Activated gamma-delta T cell treated with anti-CD3 and anti-CD28 coated beads, Interleukin-2, amount 50 U/mL, for 16 hours (primary cell): ENCODE data around the gene CTAG2.
"Not testable (repeated sequence)": the region's sequence is repeated elsewhere in the genome, so short reads cannot be mapped to it uniquely, and the experiment has no call there.

Source experiments
- DNase-seq: peaks from one replicate; pipeline ENCODE4 v3.0.0-alpha.2; 2020; ENCODE audit warnings: low read depth

The CTAG2 gene

DNA sequence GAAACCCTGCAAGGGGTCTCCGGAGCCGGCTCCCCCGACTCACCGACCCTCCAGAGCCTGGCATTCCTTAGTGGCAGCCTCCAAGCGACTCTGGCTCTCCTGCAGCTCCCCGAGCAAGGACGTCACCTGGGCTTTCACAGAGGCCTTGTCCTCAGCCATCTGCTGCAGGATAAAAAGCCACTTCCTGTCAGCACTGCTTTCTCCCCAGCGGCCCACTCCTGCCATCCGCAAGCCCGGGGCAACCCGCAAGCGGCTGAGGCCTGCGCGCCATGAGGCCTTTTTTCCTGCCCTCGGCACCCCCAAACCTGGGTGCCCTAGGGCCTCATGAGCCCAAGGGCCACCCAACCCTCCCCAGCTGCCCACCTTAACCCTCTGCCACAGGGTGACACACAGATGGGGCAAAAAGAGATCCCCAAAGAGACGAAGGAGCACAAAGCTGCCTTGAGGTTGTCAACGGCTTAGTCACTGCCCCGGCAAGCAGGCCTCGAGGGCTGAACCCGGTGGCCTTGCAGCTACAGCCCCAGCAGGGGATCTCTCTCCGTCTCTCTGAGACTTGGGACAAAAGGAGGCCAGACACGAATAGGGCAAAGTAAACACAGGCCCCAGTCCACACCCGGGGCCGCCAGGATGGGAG, 7.5 kb downstream of the CTAG2 start:
- not testable (repeated sequence) for DNase-seq

DNA sequence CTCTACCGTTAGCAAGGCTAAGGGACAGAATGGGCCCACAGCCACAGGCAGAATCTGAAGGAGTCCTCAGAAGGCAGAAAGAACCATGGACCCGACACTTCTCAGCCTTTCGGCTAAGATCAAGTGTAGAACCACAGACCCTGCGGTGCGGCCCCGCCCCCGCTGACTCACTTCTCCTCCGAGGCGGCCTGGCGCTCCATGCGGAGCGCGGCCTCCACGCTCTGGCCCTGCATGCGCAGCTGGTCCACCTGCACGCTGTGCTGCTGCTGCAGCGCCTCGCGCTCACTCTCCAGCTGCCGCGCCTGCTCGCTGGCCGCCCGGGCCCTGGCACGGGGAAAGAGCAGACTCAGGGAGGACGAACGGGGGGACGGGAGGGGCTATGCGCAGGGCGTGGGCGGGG, 9.7 kb downstream of the CTAG2 start:
- DNase-seq: not testable (repeated sequence)

DNA sequence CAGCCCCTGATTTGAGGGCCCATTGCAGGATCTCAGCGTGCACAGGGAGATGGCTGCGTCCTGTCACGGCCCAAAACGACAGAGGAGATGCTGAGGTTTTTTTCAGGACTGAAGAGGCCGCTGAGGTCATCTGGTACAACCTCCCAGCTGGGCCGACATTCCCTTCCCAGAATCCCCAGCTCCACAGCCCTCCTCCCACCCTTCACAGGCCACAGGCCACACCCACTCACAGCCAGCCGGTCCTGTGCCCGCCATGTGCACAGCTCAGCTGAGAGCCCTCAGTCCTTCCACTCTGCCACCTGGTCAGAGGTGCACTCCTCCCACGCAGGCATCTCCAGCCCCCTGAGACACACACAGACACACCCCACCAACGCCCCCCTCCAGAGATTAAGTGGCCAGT, 11.6 kb downstream of the CTAG2 start:
- DNase-seq: not testable (repeated sequence)

DNA sequence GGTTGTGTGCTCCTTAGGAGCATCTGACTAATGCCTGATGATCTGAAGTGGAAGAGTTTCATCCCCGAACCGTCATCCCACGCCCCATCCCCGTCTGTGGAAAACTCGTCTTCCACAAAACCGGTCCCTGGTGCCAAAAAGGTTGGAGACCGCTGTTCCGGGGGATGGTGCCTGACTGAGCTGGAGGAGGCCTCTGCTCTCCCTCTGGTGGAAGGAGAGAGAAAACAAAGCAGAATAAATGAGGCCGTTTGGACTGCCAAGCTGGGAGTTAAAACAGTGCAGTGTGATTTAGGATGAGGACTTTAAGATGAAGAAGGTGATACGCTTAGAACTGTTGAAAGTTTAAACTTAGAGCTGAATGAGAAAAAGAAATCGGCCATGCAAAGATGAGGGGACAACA, 19.7 kb downstream of the CTAG2 start:
- DNase-seq: not testable (repeated sequence)

DNA sequence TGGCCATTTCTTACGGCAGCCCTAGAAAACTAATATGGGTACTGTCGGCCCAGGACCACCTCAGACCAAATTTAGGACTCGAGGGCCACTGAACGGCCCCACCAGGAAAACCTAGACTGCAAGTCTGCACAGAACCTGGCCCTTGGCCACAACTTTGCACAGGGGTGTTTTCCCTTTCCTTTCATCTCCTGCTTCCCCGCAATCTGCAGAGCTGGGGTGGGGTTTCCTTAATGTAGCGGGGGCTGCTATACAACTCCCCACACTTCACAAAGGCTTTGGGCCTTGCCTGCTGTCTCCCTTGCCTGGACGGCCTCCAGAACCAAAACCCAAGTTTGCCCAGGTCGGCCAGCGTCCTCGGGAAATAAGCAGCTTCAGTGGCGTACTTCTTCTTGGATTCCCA, 22.4 kb downstream of the CTAG2 start:
- not testable (repeated sequence) for DNase-seq

DNA sequence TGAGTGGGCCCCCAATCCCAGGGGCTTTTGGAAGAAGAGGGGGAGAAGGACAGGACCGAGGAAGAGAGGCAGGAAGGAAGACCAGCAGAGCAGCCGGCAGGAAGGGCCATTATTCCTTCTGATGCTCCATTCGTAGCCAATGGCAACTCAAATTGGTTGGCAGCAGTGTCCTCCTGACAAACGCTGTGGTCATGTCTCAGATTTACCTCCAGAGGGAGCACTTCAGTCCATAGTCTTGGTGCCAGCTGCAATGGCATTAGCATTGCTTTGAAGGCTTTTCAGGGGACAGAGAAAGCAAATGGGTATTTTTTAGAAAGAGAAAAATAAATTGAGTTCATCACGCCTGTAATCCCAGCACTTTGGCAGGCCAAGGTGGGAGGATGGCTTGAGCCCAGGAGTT, 24.4 kb downstream of the CTAG2 start:
- not testable (repeated sequence) for DNase-seq

DNA sequence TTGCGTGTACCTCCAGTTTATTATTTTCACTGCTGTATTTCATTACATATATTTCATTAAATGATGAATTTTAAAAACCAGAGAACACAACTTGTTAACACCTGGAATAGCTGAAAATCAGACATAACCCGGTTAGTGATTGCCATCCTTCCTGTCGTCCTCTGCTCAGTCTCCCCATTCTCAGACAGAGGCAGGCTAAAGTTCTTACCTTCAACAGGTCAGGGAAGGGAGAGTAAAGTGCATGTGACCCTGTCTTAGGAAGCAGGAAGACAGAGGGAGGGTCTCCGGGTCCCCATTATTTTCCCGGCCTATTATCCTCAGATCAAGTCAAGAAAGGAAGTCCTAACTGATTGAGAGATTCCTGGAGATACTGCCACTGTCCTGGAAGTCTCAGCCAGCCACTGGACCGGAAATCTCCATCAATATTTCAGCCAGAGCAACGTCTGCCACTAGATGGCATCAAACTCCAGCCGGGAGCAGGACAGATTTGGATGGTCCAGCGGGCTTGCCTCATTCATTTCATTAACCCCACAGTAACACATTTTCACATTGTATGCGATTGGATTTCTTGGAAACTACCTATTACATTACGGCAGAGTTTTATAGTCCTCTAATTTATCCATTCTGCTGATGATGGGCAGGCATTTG, 32.5 kb downstream of the CTAG2 start:
- not testable (repeated sequence) for DNase-seq

DNA sequence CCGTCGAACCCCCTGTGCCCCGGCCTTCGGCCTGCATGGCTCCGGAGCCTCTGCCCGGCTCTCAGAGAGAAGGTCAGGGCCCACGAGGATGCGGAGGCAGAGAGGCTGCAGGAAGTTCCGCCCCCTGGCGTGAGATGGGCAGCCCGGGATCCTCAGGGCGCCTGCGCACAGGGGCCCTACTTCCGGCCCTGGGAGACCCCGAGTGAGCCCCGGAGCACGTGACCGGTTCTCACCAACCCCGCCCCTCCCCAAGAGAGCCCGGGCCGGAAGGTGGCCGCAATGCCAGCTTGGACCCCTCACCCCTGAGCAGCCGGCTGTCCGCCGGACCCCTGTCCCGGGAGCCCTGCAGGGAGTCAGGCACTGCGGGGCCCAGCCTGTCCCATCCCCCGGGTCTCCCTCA, 34.2 kb downstream of the CTAG2 start, which contains the start of gene CTAG1B:
Gene CTAG1B, minus strand, starts transcription at position 101 of the 400 bp plus-strand sequence. Its CDS starts 64 bp downstream, at position 37.
- DNase-seq: not testable (repeated sequence)

DNA sequence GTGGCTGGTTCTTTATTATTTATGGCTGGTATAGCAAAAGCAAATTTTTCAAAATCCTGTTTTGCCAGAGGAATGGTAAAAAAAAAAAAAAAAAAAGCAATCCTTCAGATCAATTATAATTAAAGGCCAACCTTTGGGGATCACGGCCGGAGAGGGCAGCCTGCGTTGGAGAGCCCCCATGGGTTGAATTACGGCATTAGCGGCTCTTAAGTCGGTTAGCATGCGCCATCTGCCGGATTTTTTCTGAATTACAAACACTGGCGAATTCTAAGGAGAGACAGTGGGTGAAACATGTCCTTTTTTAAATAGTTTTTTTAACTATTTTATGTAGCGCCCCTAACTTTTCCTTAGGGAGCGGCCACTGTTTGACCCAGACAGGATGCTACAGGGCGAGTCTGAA, 39.8 kb downstream of the CTAG2 start:
- not testable (repeated sequence) for DNase-seq

DNA sequence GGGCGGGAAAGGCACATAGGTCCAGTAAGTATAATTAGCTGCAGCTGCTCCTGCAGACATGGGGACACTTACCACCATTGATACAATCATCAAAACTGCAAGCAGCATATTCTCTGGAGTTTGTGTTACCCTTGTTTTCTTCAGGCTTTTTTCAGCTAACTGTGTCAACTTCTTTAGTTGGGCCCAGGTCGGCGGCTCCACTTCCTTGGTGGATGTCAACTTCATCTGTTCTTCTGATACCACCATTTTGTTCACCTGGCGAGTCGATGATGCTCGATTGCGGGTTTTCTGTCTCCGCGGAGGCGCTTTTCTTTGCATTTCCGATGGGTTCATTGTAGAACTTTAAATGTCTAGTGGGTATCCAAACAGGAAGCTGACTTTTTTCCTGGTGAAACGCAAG, 42.2 kb downstream of the CTAG2 start:
- DNase-seq: not testable (repeated sequence)

DNA sequence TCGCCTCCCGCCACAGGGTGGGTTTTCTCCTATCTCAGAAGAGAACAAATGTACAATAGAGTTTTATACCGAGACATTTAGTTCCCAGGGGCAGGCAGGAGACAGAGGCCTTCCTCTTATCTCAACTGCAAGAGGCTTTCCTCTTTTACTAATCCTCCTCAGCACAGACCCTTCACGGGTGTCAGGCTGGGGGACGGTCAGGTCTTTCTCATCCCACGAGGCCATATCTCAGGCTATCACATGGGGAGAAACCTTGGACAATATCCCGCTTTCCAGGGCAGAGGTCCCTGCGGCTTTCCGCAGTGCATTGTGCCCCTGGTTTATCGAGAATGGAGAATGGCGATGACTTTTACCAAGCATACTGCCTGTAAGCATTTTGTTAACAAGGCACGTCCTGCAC, 44.6 kb downstream of the CTAG2 start:
- DNase-seq: not testable (repeated sequence)

DNA sequence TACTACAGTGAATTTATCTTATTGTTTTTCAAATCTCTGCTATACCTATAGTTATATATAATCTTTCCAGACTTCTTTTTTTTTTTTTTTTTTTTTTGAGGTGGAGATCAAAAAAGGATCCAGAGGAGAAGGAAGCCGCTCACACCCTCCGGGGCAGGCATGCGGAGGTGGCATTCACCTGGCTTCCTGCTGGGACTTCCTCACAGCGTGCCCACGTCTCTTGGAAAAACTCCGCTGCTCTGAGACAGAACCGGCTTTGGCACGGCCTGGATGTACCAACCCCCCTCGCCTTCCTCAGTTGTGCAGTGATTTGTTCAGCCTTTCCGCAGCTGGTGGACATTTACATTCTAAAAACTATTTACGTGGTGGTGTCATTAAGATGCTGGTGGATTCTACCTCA, 45.4 kb downstream of the CTAG2 start:
- not testable (repeated sequence) for DNase-seq

DNA sequence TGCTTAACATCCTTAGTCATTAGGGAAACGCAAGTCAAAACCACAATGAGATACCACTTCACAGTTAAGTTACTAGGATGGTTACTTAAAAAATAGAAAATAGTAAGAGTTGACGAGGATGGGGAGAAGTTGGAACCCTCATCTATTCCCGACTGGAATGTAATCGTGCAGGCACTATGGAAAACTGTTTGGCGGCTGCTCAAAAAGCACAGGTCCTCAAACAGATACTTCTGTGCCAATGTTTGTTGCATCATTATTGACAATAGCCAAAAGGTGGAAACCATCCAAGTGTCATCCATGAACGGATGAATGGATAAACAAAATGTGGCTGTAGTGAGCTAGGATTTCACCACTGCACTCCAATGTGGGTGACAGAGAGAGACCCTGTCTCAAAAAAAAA, 46.0 kb downstream of the CTAG2 start:
- no peak for DNase-seq

DNA sequence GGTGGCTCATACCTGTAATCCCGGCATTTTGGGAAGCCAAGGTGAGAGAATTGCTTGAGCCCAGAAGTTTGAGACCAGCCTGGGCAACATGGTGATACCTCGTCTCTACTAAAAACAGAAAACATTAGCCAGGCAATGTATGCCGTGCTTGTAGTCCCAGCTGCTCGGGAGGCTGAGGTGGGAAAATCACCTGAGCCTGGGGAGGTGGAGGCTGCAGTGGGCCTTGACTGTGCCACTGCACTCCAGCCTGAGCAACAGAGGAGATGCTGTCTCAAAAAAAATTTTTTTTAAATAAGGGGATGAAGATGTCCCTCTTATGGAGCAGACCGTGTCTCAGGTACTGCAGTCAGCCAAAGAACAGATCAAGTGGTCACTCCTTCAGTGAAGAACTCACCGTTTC, 47.8 kb downstream of the CTAG2 start:
- no peak for DNase-seq

DNA sequence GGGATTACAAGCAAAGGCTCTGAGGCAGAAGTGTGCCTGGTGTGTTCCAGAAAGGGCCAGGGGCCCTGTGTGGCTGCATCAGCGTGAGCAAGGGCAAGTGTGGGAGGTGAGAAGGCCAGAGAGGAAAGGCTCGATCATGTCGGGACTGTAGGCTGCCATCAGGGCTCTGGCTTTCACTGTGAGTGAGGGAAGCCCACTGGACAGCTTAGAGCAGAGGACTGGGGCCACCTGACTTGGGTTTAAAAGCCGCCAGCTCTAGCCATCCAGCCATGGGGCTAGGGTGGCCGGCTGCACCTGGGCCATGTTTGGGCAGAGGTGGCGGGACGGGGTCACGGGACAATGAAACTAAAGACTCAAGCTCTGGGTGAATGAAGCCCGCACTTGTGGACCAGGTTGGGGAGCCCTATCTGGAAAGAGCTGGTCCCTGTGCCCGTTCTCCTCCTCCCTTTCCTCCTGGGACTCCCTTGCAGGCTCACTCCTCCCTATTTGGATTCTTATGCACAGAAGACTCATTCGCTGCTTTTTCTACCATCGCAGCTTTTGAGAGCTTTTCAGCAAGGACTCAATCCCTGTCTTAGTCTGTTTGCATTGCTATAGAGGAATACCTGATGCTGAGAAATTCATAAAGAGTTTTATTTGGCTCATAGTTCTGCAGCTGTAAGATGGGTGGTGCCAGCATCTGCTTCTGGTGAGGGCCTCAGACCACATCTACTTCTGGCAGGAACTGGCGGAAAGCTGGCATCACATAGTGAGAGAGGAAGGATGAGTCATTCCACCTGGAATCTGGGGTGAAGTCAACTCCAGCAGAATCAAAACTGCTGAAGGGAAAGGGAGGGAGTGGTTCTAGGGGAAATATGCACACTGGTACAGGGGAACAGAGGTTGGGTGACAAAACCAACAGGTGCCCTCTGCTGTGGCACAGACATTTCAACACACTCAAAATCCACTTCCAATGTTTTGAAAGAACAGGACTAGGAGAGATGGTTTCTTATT, 49.6 kb downstream of the CTAG2 start:
- DNase-seq: no peak

DNA sequence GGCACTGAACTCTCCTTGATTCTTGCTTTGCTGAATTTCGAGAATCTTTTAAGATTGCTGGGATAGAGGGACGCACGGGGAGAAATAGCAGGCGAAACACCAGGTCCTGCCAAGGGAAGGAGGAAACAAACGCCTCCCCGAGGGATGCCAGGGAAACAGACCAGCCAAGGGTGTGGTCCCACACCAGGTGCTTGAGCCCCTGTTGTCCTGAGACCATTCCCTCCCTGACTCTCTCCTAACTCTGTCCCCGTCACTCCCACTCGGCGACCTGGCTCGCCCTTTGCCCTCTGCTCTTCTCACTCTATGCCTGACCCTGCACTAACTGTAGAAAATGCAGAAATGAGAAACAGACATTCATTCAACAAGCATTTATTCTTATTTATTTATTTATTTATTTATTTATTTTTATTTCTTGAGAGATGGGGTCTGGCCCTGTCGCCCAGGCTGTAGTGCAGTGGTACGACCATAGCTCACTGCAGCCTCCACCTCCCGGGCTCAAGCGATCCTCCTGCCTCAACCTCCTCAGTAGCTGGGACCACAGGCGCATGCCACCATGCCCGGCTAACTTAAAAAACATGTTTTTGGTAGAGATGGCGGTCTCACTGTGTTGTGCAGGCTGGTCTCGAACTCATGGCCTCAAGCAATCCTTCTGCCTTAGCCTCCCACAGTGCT, 50.5 kb downstream of the CTAG2 start:
- no peak for DNase-seq

DNA sequence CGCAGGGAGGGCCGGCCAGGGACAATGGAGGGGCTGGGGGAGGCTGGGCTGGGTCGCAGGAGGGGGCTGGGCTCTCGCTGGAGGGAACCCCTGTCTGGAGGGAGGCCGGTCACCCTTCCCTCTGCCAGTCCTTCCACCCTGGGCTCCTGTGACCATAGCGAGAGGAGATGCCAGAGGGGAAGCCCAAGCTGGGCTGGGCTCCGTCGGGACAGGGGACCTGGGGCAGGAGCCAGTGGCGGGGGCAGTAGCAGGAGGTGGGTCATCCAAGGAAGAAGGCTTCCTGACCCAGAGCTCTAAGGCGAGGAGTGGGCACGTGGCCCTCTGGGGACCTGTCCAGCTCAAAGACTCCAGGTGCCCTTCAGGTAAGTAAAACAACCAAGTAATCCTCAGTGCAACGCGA, 51.2 kb downstream of the CTAG2 start:
- no peak for DNase-seq
